ENCODE measurements around the gene KREMEN1.

DNA sequence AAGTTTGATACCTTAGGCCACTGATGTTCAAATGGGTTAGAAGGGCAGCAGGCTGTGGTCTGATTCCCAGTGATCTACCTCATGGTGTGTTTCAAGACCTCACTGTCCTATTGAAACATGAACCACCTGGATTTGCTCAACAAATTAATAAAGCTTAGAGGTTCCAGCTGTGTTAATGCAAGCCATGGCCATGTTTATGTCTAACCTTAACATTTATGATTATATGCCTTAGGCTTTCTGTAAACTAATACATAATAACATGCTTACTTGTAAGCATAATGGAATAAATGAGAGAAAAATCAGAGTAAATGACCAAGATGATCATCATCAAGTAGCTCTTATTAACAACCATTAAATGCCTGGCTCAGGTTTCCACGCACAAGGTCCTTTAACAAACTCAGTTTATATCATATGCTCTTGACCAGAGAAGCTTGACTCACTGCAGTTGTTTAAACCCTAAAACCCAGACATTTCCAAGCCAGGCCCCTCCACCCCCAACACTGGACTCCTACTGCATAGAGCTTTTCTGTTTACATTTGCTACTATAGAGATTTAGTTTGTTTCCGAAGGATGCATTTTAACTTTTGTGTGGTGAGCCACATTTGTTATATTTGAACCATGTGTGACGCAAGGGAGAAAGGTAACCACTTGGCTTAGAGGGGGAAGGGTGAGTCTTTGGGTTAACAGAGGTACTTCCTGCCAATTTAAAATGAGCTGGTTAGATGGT lies 43.7 kb downstream of the KREMEN1 start:
- TF ChIP-seq, protein P1, sequence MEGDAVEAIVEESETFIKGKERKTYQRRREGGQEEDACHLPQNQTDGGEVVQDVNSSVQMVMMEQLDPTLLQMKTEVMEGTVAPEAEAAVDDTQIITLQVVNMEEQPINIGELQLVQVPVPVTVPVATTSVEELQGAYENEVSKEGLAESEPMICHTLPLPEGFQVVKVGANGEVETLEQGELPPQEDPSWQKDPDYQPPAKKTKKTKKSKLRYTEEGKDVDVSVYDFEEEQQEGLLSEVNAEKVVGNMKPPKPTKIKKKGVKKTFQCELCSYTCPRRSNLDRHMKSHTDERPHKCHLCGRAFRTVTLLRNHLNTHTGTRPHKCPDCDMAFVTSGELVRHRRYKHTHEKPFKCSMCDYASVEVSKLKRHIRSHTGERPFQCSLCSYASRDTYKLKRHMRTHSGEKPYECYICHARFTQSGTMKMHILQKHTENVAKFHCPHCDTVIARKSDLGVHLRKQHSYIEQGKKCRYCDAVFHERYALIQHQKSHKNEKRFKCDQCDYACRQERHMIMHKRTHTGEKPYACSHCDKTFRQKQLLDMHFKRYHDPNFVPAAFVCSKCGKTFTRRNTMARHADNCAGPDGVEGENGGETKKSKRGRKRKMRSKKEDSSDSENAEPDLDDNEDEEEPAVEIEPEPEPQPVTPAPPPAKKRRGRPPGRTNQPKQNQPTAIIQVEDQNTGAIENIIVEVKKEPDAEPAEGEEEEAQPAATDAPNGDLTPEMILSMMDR (IDR thresholded peaks at IDR 0.05; ENCODE audit: low read depth, low read length, missing input control): no peak
- TF ChIP-seq EGR1 (IDR thresholded peaks at IDR 0.05; ENCODE audit: low read depth in 2 of 2): no peak
- no peak for TF ChIP-seq TAF1 (conservative IDR thresholded peaks at IDR 0.05)
- TF ChIP-seq RAD21 (IDR thresholded peaks at IDR 0.05): no peak
- TF ChIP-seq, protein P2, sequence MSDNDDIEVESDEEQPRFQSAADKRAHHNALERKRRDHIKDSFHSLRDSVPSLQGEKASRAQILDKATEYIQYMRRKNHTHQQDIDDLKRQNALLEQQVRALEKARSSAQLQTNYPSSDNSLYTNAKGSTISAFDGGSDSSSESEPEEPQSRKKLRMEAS (IDR thresholded peaks at IDR 0.05): no peak
- TF ChIP-seq, protein P3, sequence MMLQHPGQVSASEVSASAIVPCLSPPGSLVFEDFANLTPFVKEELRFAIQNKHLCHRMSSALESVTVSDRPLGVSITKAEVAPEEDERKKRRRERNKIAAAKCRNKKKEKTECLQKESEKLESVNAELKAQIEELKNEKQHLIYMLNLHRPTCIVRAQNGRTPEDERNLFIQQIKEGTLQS (IDR thresholded peaks at IDR 0.05): no peak
- TF ChIP-seq, protein P4, sequence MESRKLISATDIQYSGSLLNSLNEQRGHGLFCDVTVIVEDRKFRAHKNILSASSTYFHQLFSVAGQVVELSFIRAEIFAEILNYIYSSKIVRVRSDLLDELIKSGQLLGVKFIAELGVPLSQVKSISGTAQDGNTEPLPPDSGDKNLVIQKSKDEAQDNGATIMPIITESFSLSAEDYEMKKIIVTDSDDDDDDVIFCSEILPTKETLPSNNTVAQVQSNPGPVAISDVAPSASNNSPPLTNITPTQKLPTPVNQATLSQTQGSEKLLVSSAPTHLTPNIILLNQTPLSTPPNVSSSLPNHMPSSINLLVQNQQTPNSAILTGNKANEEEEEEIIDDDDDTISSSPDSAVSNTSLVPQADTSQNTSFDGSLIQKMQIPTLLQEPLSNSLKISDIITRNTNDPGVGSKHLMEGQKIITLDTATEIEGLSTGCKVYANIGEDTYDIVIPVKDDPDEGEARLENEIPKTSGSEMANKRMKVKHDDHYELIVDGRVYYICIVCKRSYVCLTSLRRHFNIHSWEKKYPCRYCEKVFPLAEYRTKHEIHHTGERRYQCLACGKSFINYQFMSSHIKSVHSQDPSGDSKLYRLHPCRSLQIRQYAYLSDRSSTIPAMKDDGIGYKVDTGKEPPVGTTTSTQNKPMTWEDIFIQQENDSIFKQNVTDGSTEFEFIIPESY (IDR thresholded peaks at IDR 0.05): no peak
- TF ChIP-seq JUND (IDR thresholded peaks at IDR 0.05): no peak
- no peak for TF ChIP-seq YY1 (IDR thresholded peaks at IDR 0.05)
- TF ChIP-seq, protein P5, sequence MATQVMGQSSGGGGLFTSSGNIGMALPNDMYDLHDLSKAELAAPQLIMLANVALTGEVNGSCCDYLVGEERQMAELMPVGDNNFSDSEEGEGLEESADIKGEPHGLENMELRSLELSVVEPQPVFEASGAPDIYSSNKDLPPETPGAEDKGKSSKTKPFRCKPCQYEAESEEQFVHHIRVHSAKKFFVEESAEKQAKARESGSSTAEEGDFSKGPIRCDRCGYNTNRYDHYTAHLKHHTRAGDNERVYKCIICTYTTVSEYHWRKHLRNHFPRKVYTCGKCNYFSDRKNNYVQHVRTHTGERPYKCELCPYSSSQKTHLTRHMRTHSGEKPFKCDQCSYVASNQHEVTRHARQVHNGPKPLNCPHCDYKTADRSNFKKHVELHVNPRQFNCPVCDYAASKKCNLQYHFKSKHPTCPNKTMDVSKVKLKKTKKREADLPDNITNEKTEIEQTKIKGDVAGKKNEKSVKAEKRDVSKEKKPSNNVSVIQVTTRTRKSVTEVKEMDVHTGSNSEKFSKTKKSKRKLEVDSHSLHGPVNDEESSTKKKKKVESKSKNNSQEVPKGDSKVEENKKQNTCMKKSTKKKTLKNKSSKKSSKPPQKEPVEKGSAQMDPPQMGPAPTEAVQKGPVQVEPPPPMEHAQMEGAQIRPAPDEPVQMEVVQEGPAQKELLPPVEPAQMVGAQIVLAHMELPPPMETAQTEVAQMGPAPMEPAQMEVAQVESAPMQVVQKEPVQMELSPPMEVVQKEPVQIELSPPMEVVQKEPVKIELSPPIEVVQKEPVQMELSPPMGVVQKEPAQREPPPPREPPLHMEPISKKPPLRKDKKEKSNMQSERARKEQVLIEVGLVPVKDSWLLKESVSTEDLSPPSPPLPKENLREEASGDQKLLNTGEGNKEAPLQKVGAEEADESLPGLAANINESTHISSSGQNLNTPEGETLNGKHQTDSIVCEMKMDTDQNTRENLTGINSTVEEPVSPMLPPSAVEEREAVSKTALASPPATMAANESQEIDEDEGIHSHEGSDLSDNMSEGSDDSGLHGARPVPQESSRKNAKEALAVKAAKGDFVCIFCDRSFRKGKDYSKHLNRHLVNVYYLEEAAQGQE (IDR thresholded peaks at IDR 0.05): no peak

All from liver (tissue), 3 donors.